ENCODE measurements around the gene EXD1.
"Not testable (repeated sequence)": the region's sequence is repeated elsewhere in the genome, so short reads cannot be mapped to it uniquely, and the experiment has no call there.

EXD1 gene

GRCh38 chr15:41251411-41251810 is 20.9 kb upstream of the EXD1 start:
- H3K4me3 ChIP-seq (replicated peaks; ENCODE audit: low read depth, low read length), result no peak overlapping the region
- no peak for DNase-seq (ENCODE audit: low read depth)
- no peak for TF ChIP-seq CTCF (IDR thresholded peaks at IDR 0.05; ENCODE audit: low read length, missing control alignments)

GRCh38 chr15:41250745-41251144 is 20.2 kb upstream of the EXD1 start:
- H3K4me3 ChIP-seq (replicated peaks; ENCODE audit: low read depth, low read length); DNase-seq (ENCODE audit: low read depth): not testable (repeated sequence)

- peak; percentile 29 for DNase-seq (ENCODE audit: low read depth)
- H3K4me3 ChIP-seq (replicated peaks; ENCODE audit: low read depth, low read length), result no peak overlapping the region
- TF ChIP-seq CTCF (IDR thresholded peaks at IDR 0.05; ENCODE audit: low read length, missing control alignments), result no peak
These were observed 10.8 kb upstream of the EXD1 start for GRCh38 chr15:41241221-41241964.

GRCh38 chr15:41238100-41238499 is 7.5 kb upstream of the EXD1 start:
- H3K4me3 ChIP-seq (replicated peaks; ENCODE audit: low read depth, low read length), result no peak overlapping the region
- TF ChIP-seq CTCF (IDR thresholded peaks at IDR 0.05; ENCODE audit: low read length, missing control alignments), result no peak
- no peak for DNase-seq (ENCODE audit: low read depth)

GRCh38 chr15:41235929-41236328 is 5.4 kb upstream of the EXD1 start:
- H3K4me3 ChIP-seq (replicated peaks; ENCODE audit: low read depth, low read length), result no peak overlapping the region
- no peak for DNase-seq (ENCODE audit: low read depth)
- TF ChIP-seq CTCF (IDR thresholded peaks at IDR 0.05; ENCODE audit: low read length, missing control alignments), result no peak

- H3K4me3 ChIP-seq (replicated peaks; ENCODE audit: low read depth, low read length); DNase-seq (ENCODE audit: low read depth): not testable (repeated sequence)
These were observed 4.7 kb upstream of the EXD1 start for GRCh38 chr15:41235228-41235627.

GRCh38 chr15:41233367-41233771 is 2.8 kb upstream of the EXD1 start:
- peak; percentile 80 for DNase-seq (ENCODE audit: low read depth)
- no peak overlapping the region for H3K4me3 ChIP-seq (replicated peaks; ENCODE audit: low read depth, low read length)
- TF ChIP-seq CTCF (IDR thresholded peaks at IDR 0.05; ENCODE audit: low read length, missing control alignments), result no peak

GRCh38 chr15:41231422-41232226 is 1.1 kb upstream of the EXD1 start:
- TF ChIP-seq CTCF (IDR thresholded peaks at IDR 0.05; ENCODE audit: low read length, missing control alignments), result no peak
- H3K4me3 ChIP-seq (replicated peaks; ENCODE audit: low read depth, low read length), result peak overlapping the region; percentile 97
- peak; percentile 5 for DNase-seq (ENCODE audit: low read depth)

Data from fibroblast of pulmonary artery (primary cell).